ENCODE results near the gene ACOT13. TPM values are rescaled to one million over a fixed set of nuclear protein-coding genes. Genes with fewer than 3 reads are reported as not detected.

Gene ACOT13
- total and polyA plus RNA-seq, 2 of the 4 experiments (the other 2 are of a cell fraction), result 3.6 to 25.7 TPM

DNA sequence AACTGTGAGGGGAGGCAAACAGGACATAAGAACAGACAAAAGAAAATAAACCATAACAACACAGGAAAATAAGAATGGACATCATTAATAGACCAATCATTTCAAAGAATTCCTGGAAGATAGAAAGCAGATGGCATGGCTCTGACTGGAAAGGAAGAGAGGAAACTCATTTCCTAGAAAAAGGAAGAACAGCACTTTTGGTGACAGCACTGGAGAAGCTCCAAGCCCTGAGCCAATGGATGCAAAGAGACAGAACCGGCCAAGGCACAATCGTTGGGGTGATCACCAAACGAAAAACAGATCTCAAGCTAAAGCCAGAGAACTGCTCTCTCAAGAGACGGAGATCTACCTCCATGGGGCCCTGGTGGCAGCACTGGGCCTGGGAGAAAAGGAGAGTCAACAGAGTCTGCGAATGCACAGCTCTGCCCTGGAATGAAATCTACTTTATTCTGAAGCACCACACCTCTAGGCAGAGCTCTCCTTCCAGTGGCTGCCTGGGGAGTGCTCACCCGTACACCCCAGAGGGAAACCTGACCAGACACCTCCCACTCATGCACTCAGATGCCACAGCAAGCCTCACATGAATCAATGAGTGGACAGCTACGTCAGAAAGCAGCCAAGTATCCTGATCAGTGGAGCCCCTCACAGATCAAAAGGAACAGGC lies 45.1 kb upstream of the ACOT13 start:
- Histone ChIP-seq H3K9ac (ENCODE audit: low read depth, low read length) (no peak overlapping the region), H4K20me1 (ENCODE audit: insufficient read depth, low read length) (no peaks in the 10 kb centered on the region), H3K4me2 (ENCODE audit: low read depth, low read length) (no peak overlapping the region), H3K9me3 (ENCODE audit: control insufficient read depth, insufficient read depth, low read length) (no peaks in the 10 kb centered on the region), H4K5ac (ENCODE audit: low read depth, low read length) (no peak overlapping the region), H3K18ac (ENCODE audit: low read depth, low read length) (no peak overlapping the region), H4K91ac (ENCODE audit: insufficient read depth, low read depth, low read length) (no peak overlapping the region), H3K14ac (replicated peaks; ENCODE audit: low read depth, low read length) (no peak overlapping the region), H2AFZ (replicated peaks; ENCODE audit: low read length, poor library complexity) (no peak overlapping the region), H3K23ac (ENCODE audit: low read depth, low read length) (no peak overlapping the region), H2AK5ac (ENCODE audit: low read depth, low read length) (no peak overlapping the region), H3K4ac (ENCODE audit: low read depth, low read length) (no peak overlapping the region), H3K9me1 (ENCODE audit: insufficient read depth, low read length) (no peaks in the 10 kb centered on the region), H2BK5ac (ENCODE audit: low read depth, low read length, poor library complexity, severe bottlenecking) (no peak overlapping the region), H3K56ac (ENCODE audit: extremely low read depth, insufficient read depth, low read length) (no peak overlapping the region), H2AK9ac (replicated peaks; ENCODE audit: low read depth, low read length, poor library complexity) (no peak overlapping the region), H2BK15ac (ENCODE audit: low read depth, low read length) (no peak overlapping the region), H3K4me3 (ENCODE audit: insufficient read depth, low read depth, low read length) (no peak overlapping the region), H3K27ac (ENCODE audit: insufficient read depth, low read length) (no peak overlapping the region), H3K79me1 (ENCODE audit: low read depth in 1 of 2, low read length in 2 of 2) (no peaks in the 10 kb centered on the region), H2BK120ac (ENCODE audit: low read depth, low read length) (no peak overlapping the region), H2BK20ac (ENCODE audit: low read depth, low read length) (no peak overlapping the region), H4K8ac (ENCODE audit: low read depth in 2 of 2, low read length in 2 of 2) (no peak overlapping the region), H3K36me3 (ENCODE audit: control insufficient read depth, insufficient read depth, low read length) (no peaks in the 10 kb centered on the region), H3K27me3 (ENCODE audit: control insufficient read depth, insufficient read depth, low read length) (no peaks in the 10 kb centered on the region), H3K4me1 (ENCODE audit: control insufficient read depth, insufficient read depth, low read length) (no peaks in the 10 kb centered on the region)
- intact Hi-C loops (cut with micrococcal nuclease), result no loop called here
- in situ Hi-C loops (cut with MboI; ENCODE audit: low sequenced_read_pairs), result no loop called here
- BruUV-seq (replicated peaks), result no TSS peak
- POLR2A ChIA-PET (ENCODE audit: unreplicated experiment), result no interaction called here
- dilution Hi-C loops (cut with HindIII; ENCODE audit: low sequenced_read_pairs, unreplicated experiment), result no loop called here
- WGBS, 2 experiments (ENCODE audit: extremely low coverage in 2 of 2, insufficient read length in 1 of 2), result no CpG with 5 or more reads among the region's 7 CpGs
- no peak for ATAC-seq (ENCODE audit: low read depth)
- CTCF ChIA-PET, result interaction anchor here (0.6 kb wide), 1 partner anchor 47 kb away, joined by 3 read pairs; no protein-coding TSS in a partner anchor
- no peak for DNase-seq
- TF ChIP-seq NFE2L2 (IDR thresholded peaks at IDR 0.05; ENCODE audit: low read depth, low read length) (no peak), RFX5 (IDR thresholded peaks at IDR 0.05; ENCODE audit: low read depth, low read length) (no peak), SMC3 (IDR thresholded peaks at IDR 0.05; ENCODE audit: low read depth, low read length) (no peak), POLR2A (IDR thresholded peaks at IDR 0.05; ENCODE audit: low read depth, low read length) (no peak), MXI1 (IDR thresholded peaks at IDR 0.05; ENCODE audit: borderline replicate concordance, low read depth, low read length) (no peak), CEBPB (IDR thresholded peaks at IDR 0.05; ENCODE audit: low read depth, low read length) (no peak), RCOR1 (IDR thresholded peaks at IDR 0.05; ENCODE audit: insufficient replicate concordance, low read length) (no peak), RAD21 (IDR thresholded peaks at IDR 0.05; ENCODE audit: low read length) (no peak), BHLHE40 (IDR thresholded peaks at IDR 0.05; ENCODE audit: low read depth, low read length) (no peak), MAZ (IDR thresholded peaks at IDR 0.05; ENCODE audit: borderline replicate concordance, low read depth, low read length) (no peak), MAFK (IDR thresholded peaks at IDR 0.05; ENCODE audit: low read depth, low read length) (no peak)
- TF ChIP-seq, protein P1, sequence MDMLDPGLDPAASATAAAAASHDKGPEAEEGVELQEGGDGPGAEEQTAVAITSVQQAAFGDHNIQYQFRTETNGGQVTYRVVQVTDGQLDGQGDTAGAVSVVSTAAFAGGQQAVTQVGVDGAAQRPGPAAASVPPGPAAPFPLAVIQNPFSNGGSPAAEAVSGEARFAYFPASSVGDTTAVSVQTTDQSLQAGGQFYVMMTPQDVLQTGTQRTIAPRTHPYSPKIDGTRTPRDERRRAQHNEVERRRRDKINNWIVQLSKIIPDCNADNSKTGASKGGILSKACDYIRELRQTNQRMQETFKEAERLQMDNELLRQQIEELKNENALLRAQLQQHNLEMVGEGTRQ (IDR thresholded peaks at IDR 0.05; ENCODE audit: low read depth, low read length), result no peak
- TF ChIP-seq, protein P2, sequence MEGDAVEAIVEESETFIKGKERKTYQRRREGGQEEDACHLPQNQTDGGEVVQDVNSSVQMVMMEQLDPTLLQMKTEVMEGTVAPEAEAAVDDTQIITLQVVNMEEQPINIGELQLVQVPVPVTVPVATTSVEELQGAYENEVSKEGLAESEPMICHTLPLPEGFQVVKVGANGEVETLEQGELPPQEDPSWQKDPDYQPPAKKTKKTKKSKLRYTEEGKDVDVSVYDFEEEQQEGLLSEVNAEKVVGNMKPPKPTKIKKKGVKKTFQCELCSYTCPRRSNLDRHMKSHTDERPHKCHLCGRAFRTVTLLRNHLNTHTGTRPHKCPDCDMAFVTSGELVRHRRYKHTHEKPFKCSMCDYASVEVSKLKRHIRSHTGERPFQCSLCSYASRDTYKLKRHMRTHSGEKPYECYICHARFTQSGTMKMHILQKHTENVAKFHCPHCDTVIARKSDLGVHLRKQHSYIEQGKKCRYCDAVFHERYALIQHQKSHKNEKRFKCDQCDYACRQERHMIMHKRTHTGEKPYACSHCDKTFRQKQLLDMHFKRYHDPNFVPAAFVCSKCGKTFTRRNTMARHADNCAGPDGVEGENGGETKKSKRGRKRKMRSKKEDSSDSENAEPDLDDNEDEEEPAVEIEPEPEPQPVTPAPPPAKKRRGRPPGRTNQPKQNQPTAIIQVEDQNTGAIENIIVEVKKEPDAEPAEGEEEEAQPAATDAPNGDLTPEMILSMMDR (conservative IDR thresholded peaks at IDR 0.05; ENCODE audit: low read depth, low read length), result no peak
- TF ChIP-seq, protein P3, sequence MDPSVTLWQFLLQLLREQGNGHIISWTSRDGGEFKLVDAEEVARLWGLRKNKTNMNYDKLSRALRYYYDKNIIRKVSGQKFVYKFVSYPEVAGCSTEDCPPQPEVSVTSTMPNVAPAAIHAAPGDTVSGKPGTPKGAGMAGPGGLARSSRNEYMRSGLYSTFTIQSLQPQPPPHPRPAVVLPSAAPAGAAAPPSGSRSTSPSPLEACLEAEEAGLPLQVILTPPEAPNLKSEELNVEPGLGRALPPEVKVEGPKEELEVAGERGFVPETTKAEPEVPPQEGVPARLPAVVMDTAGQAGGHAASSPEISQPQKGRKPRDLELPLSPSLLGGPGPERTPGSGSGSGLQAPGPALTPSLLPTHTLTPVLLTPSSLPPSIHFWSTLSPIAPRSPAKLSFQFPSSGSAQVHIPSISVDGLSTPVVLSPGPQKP (IDR thresholded peaks at IDR 0.05; ENCODE audit: borderline replicate concordance, low read depth, low read length), result no peak
